HG03469 (cell line): ENCODE data around the gene MAST4.

Source experiments
- ATAC-seq: cut with Tn5 transposase; IDR thresholded peaks from one replicate; pipeline ENCODE4 v1.9.1; 2021; ENCODE audit warnings: mild to moderate bottlenecking, moderate library complexity, moderate number of reproducible peaks; ENCODE audit not compliant: unreplicated experiment

MAST4 gene

DNA sequence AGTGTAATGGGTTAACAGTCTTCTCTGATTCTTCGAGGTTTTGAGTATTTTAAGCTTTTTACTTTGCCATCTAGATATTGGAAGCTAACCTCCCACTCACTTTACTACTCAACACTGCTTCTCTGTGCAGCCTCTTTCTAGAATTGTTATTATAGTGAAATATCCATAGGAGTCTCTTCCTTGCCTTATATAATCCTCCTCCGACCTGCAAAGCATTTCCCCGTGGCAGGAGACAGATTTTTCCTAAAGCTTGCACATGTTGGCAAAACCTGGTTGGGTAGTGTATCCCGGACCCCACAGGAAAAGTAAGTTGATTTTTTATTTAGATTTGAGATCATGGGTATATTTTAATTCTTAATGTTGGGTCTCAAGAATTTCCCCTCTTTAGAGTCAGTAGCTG is 351.3 kb downstream of the MAST4 start:
- ATAC-seq, result no peak

- ATAC-seq, result no peak
These were observed 352.9 kb downstream of the MAST4 start for GRCh38 chr5:66949066-66949465.

GRCh38 chr5:66952153-66952552 is 356.0 kb downstream of the MAST4 start:
- no peak for ATAC-seq

GRCh38 chr5:66956439-66956838 is 360.2 kb downstream of the MAST4 start:
- no peak for ATAC-seq

DNA sequence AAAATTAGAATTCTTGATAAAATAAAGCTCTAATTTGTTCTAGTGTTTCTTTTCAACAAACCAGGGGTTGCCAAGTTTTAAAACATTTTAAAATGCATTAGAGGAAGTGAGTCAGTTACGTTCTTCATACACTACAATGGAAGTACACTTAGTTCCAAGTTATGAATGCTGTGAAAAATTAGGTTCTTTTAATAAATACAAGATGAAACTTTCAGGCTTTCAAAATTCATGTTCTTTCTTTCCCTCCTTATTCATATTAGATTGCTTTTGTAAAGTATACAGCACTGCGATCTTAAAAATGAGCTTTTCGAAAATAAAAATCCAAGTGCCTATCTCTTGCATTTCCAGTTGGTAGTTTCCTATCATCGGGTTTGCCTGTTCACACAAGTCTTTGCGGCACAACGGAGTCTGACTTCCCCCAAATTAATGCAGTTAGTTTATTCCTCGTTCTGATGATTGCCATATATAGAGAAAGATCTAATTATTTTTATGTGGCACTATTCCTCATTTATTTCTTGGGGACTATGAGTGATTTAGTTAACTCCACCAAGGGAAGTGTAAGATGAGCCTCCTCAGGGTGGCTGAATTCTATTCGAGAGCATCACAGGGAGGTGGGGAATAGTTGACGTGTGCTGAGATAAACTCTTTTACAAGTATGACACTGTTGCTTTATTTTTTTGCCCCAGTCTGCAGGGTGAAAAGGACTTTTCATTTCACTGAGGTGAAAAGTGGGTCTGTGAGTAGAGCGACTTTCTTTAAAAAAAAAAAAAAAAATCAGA is 362.2 kb downstream of the MAST4 start:
- ATAC-seq, result no peak

DNA sequence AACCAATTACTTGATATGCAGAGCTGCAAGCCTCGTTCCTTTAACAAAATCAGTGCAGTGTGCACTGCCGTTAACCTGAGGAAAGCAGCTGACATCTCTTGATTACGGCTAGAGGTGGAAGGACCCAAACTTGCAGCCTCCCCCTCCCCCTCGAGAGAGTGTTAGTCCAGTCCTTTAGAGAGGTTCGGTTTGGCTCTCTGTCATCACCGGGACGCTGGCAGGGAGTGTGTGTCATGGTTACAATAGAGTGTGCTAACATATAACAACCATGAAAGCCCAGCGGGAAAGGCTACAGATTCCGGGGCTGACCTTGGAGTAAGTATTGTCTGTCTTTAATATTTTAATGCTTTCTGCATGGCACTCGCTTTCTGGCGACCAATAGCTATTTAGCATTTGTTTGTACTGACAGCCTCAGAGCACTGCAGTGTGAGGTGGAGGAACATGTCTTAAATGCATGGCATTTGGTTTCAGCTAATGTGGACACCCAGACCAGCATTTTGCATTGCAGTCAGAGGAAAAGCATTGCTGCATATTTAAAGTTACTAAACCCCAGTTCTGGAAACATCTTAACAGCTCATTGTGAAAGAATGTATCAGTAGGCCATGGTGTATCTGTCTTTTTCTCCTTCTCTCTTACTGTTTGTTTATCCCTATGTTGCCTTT is 362.9 kb downstream of the MAST4 start:
- no peak for ATAC-seq

DNA sequence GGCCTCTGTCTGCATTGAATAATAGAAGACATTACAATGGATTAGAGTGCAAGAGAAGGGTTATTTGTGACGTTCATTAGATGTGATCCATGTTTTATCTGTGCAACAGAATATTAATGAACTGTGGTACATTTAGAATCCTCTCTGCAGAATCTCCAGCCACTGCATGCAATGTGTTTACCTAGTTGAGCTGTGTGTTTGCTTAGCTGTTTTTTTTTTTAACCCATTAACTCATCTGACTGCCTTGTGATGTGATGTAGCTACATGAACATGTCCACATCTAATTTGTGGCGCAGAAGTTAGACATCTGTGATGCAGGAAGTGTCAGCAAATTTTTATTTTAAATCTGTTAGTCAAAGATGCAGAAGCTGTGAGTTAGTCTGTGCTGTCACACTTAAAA is 363.5 kb downstream of the MAST4 start:
- no peak for ATAC-seq

DNA sequence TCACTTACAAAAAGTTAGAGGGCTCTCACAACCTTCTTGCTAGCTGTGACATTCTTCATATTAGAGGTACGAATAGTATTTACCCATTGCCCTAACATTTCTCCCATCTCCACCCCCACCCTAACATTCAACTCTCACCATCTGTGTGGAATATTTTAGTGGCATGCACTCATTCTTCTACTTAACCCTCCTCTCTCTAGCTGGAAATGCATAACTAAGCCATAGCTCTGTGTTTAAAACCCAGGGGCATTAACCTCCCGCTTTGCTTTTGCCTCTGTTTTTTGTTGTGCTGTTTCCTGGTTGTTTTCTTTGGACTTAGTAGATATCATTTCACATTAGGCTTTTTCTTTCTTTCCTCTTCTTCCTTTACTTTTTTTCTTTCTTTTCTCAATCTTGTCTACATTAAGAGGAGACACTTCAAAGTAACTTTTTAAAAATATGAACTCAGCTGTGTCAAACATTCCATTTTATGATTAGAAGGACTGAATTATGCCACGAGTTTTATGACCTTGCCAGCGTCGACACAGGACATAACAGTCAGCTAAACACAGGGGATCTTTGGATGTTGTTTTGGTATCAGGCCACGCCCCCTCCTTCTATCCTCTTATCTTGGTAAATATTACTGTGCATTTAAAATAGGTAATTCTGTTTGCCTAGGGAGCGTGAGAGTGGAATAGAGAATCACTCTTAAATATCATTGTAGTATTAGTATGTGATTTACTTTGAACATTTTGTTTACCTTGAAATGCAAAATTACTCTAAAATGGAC is 364.4 kb downstream of the MAST4 start:
- ATAC-seq, result no peak

DNA sequence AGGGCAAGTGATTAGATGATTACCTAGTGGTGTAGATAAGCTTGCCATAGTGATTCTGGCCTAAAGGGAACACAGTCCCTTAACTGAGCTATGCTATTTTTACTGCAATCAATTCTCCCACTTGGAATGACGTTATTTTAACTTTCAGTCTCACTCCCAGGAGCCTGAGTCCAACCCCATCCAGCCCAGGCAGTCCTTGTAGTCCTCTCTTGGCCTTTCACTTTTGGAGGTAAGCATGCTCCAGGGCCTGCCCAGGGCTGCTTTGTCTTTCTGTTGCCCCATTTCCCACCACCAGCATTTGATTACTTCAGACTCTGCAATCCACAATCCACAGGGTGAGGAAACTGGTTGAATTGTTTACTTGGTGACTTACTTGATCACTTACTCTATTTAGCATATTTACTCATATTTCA is 367.4 kb downstream of the MAST4 start:
- ATAC-seq, result no peak

DNA sequence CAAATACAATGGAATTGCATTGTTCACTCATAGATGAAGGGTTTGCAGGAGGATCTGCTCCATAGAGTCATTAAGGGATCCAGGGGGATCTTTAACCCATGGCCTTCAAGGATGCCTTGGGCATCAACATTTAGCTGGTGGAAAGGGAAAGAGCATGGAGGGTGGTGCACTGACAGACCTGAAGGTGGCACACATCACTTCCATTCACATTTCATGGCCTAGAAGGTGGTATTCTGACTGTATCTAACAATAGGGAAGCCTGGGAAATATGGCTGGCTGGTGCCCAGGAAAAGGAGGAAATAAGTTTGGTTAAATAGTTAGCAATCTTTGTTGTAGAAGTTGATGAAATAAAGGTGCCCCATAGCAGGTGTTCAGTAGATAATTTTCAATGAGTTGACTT is 370.2 kb downstream of the MAST4 start:
- no peak for ATAC-seq

GRCh38 chr5:66967102-66967501 is 370.9 kb downstream of the MAST4 start:
- no peak for ATAC-seq

DNA sequence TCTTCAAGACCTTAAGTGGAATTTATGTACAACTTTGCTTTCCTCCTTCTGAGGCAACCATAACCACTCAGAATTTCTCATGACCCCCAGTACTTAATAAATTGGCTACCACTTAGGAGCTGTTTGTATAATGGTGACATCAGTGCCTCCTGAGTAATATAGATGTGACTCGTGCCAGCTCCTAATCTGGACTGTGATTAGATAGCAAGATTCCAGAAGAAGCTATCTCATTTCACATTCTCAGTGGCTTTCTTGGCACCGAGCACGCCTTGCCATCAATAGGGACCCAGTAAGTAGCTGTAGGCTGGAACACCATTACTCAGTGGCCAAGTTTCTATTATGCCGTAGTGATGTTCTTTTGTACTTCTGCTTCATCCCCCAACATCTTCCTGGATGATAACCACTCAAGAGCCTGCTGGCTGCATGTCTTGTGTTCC is 371.7 kb downstream of the MAST4 start:
- no peak for ATAC-seq

GRCh38 chr5:66969484-66969883 is 373.3 kb downstream of the MAST4 start:
- ATAC-seq, result no peak

DNA sequence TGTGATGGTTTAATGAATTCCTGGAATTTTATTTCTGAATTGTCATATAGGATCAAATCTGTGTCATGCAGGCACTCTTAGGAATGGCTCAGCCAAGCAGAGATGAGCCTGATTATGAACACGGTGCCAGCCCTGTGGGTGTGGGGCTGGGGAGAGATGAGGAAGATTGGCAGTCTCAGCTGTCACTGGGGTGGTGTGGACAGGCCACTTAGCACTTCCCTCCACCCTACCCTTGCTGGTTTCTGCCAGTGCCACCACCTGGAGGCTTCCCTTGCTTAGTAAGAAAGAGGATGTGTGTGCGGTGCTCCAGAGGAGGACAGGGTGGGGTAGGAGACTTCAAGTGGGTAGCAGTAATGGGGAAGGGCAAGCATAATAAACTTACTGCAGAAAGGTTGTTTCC is 373.8 kb downstream of the MAST4 start:
- ATAC-seq, result no peak

DNA sequence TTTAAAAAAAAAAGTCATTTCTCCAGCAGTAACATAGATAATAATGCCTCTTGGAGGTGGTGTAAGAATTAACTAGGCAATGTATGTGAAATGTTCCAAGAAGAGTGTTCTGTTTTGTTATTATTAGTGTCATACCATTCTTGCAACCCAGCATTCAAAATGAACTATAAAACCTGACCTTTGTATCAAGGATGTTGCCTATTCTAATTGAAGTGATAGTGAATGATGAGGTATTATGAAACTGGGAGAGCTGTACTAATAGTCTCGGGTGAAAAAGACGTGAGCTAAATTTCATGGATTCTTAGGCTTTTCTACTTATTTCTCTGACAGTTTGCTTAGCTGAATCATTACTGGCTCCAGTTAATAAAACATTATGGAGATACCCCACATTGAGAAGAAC is 375.8 kb downstream of the MAST4 start:
- no peak for ATAC-seq

DNA sequence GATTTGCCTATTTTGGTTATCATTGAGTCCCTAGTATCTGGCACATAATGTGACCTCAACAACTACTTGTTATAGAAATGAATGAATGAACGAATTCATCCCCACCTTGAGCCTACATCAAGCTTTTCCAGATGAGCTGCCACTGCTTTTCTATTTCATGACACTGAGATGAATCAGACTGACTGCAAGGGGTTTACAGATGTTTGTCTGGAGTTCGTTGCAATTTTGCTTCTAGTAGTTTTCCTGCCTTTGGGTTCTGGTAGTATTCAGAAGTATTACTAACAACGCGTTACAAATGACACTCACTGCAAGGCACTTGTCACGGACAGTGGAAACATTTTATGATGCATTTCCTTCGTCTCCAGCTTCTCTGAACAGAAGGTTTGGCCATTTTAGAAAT is 378.1 kb downstream of the MAST4 start:
- ATAC-seq, result no peak

- ATAC-seq, result no peak
These were observed 379.9 kb downstream of the MAST4 start for GRCh38 chr5:66976108-66976507.

DNA sequence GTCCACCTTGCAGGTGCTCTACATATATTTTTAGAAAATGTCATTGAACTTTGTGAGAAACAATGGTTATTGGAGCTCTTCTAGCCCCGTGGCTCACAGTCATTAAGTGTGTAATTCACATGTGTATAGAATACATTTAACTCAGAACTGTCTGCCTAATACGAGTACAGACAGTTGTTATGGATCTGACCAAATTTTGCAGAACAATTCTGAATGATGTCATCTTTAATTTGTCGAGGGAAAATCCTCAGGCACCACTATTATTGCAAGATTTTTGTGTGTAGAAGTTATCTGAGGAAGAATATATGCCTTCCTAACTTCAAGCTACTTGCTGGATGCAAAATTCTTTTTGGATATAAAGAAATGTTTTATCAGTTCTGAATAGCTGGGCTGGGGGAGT is 383.5 kb downstream of the MAST4 start:
- no peak for ATAC-seq

- no peak for ATAC-seq
These were observed 385.3 kb downstream of the MAST4 start for GRCh38 chr5:66981266-66982055.

DNA sequence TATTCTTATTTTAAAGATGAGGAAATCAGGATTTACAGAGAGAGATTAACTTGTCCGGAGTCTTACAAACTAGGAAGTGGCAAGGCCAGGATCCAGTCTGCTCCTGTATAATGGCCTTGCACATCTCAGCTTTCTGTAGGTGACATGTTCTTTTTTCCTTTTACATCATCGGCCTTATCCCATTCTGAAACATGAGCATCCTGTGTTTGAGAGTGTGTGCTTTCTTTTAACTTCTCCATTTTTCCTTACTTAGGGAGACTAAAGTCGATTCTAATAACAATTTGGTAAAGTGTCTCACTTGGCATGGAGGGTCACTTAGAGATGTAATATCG is 385.8 kb downstream of the MAST4 start:
- no peak for ATAC-seq

GRCh38 chr5:66982470-66982869 is 386.3 kb downstream of the MAST4 start:
- ATAC-seq, result no peak
